Measurements from ENCODE around the gene PIGQ. TPM values are rescaled to one million over a fixed set of nuclear protein-coding genes. Genes with fewer than 3 reads are reported as not detected.

Gene PIGQ
- total and polyA plus RNA-seq, 2 experiments from 2014 or later: 30.2 to 62.3 TPM

- H3K27ac Mint-ChIP-seq: no peak overlapping the region
- no peaks in the 10 kb centered on the region for H3K4me1 Mint-ChIP-seq
- no peak for ATAC-seq
- no peaks in the 10 kb centered on the region for H3K36me3 ChIP-seq (ENCODE audit: insufficient read depth)
- H3K27ac ChIP-seq (ENCODE audit: low read depth): no peak overlapping the region
- H4K20me1 ChIP-seq (replicated peaks; ENCODE audit: insufficient read depth): no peaks in the 10 kb centered on the region; the same call in 1 of the 2 replicates
- TF ChIP-seq ZNF331 (CRISPR knock-in tag; IDR thresholded peaks at IDR 0.05; ENCODE audit: low read depth): no peak
- peaks cover 3% of the 10 kb centered on the region; the same call in 1 of the 3 replicates for H3K36me3 Mint-ChIP-seq (ENCODE audit: low read depth)
- no peaks in the 10 kb centered on the region for H3K4me1 ChIP-seq (ENCODE audit: insufficient read depth)
- H3K4me3 ChIP-seq: no peak overlapping the region
- H3K4me2 ChIP-seq: no peak overlapping the region
- no peaks in the 10 kb centered on the region for H3K27me3 ChIP-seq (ENCODE audit: insufficient read depth)
- no peaks in the 10 kb centered on the region for H3K9me2 ChIP-seq (ENCODE audit: insufficient read depth)
- peaks cover 2% of the 10 kb centered on the region for H3K27me3 Mint-ChIP-seq (ENCODE audit: insufficient read depth, low read depth, poor library complexity)
- H2AFZ ChIP-seq: no peak overlapping the region
- H3F3A ChIP-seq (replicated peaks; ENCODE audit: low read depth): 0 out of 2 replicates have a peak, but pooled peaks cover 6% of the 10 kb centered on the region
- H3K79me2 ChIP-seq (replicated peaks; ENCODE audit: insufficient read depth): no peaks in the 10 kb centered on the region
- no peak for DNase-seq (ENCODE audit: low spot score)
- no peak overlapping the region for H3K4me3 Mint-ChIP-seq
- no peaks in the 10 kb centered on the region for H3K9me3 Mint-ChIP-seq
Observed at GRCh38 chr16:551210-551609, 18.6 kb upstream of the PIGQ start.

GRCh38 chr16:552171-552570, 17.6 kb upstream of the PIGQ start:
- no peak for ATAC-seq
- H4K20me1 ChIP-seq (replicated peaks; ENCODE audit: insufficient read depth): no peaks in the 10 kb centered on the region; the same call in 1 of the 2 replicates
- Mint-ChIP-seq H3K9me3 (no peaks in the 10 kb centered on the region), H3K27me3 (ENCODE audit: insufficient read depth, low read depth, poor library complexity) (peaks cover 2% of the 10 kb centered on the region), H3K4me1 (no peaks in the 10 kb centered on the region), H3K27ac (no peak overlapping the region), H3K36me3 (ENCODE audit: low read depth) (peaks cover 3% of the 10 kb centered on the region; the same call in 1 of the 3 replicates), H3K4me3 (no peak overlapping the region)
- H3K36me3 ChIP-seq (ENCODE audit: insufficient read depth): no peaks in the 10 kb centered on the region
- H3K27me3 ChIP-seq (ENCODE audit: insufficient read depth): no peaks in the 10 kb centered on the region
- no peaks in the 10 kb centered on the region for H3K9me2 ChIP-seq (ENCODE audit: insufficient read depth)
- no peak overlapping the region for H3K4me3 ChIP-seq
- no peak overlapping the region for H2AFZ ChIP-seq
- H3K4me2 ChIP-seq: no peak overlapping the region
- no peaks in the 10 kb centered on the region for H3K4me1 ChIP-seq (ENCODE audit: insufficient read depth)
- H3K79me2 ChIP-seq (replicated peaks; ENCODE audit: insufficient read depth): no peaks in the 10 kb centered on the region
- no peak for DNase-seq (ENCODE audit: low spot score)
- no peak for TF ChIP-seq NANOG (IDR thresholded peaks at IDR 0.05; ENCODE audit: borderline replicate concordance)
- TF ChIP-seq ETS1 (IDR thresholded peaks at IDR 0.05): no peak
- TF ChIP-seq ZNF331 (CRISPR knock-in tag; IDR thresholded peaks at IDR 0.05; ENCODE audit: low read depth): no peak
- TF ChIP-seq POLR2AphosphoS5 (IDR thresholded peaks at IDR 0.05; ENCODE audit: low read depth): no peak
- no peak for TF ChIP-seq CREB1 (CRISPR knock-in tag; IDR thresholded peaks at IDR 0.05; ENCODE audit: low read depth)
- no peak for TF ChIP-seq JUNB (IDR thresholded peaks at IDR 0.05; ENCODE audit: unreplicated experiment)
- no peak for TF ChIP-seq ZNF462 (CRISPR knock-in tag; IDR thresholded peaks at IDR 0.05)
- H3F3A ChIP-seq (replicated peaks; ENCODE audit: low read depth): 0 out of 2 replicates have a peak, but pooled peaks cover 6% of the 10 kb centered on the region
- H3K27ac ChIP-seq (ENCODE audit: low read depth): no peak overlapping the region

Measured in GM23338 (cell line).